ENCODE data around the gene NDST1.

NDST1 gene

DNA sequence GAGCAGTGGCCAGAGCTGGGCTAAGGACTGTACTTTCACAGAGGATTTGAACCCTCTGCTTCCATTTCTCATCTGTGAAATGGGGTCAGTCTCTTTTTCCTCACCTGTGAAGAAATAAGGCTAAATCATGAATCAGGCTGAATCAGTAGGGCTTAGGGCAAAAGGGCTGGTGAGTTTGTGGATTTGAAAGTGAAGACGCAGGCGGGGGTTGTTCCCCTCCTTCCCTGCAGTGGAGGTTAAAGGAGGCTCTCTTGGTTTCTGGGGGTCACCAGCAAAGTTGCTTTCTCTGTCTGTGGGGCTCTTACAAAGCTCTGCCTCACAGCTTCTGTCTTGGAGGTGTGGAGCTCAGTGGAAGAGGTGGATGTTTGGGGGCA is 17.6 kb upstream of the NDST1 start:
- no peaks in the 10 kb centered on the region for H3K9me2 ChIP-seq (ENCODE audit: low read depth, low read length)
- no peak overlapping the region for H3K27ac ChIP-seq (ENCODE audit: low read depth, low read length, poor library complexity, severe bottlenecking)
- H3K9ac ChIP-seq (ENCODE audit: low read length): no peak overlapping the region
- TF ChIP-seq CTCF (IDR thresholded peaks at IDR 0.05; ENCODE audit: low read length) (no peak), EZH2 (IDR thresholded peaks at IDR 0.05; ENCODE audit: borderline replicate concordance, low read length) (no peak)
- no peaks in the 10 kb centered on the region for H3F3A ChIP-seq (ENCODE audit: insufficient read depth, low read length)
- no peaks in the 10 kb centered on the region for H4K20me1 ChIP-seq (ENCODE audit: insufficient read depth, low read length)
- no peak overlapping the region for H3K4me3 ChIP-seq (ENCODE audit: low read depth, low read length, poor library complexity, severe bottlenecking)
- no peaks in the 10 kb centered on the region for H3K27me3 ChIP-seq (ENCODE audit: insufficient read depth, low read length)
- peaks cover 25% of the 10 kb centered on the region for H3K4me1 ChIP-seq (ENCODE audit: insufficient read depth, low read length, severe bottlenecking)
- no peaks in the 10 kb centered on the region for H3K79me2 ChIP-seq (ENCODE audit: insufficient read depth, low read length)
- H2AFZ ChIP-seq (ENCODE audit: low read length): no peak overlapping the region
- H3K36me3 ChIP-seq (ENCODE audit: insufficient read depth, low read length): no peaks in the 10 kb centered on the region
- no peak overlapping the region for H3K4me2 ChIP-seq (ENCODE audit: low read length)
- H3K9me3 ChIP-seq (ENCODE audit: low read length): no peaks in the 10 kb centered on the region

GRCh38 chr5:150490754-150491153 is 17.2 kb upstream of the NDST1 start:
- H3K36me3 ChIP-seq (ENCODE audit: insufficient read depth, low read length): no peaks in the 10 kb centered on the region
- no peak overlapping the region for H3K4me2 ChIP-seq (ENCODE audit: low read length)
- no peak overlapping the region for H3K27ac ChIP-seq (ENCODE audit: low read depth, low read length, poor library complexity, severe bottlenecking)
- no peaks in the 10 kb centered on the region for H3K27me3 ChIP-seq (ENCODE audit: insufficient read depth, low read length)
- no peaks in the 10 kb centered on the region for H3F3A ChIP-seq (ENCODE audit: insufficient read depth, low read length)
- peaks cover 25% of the 10 kb centered on the region for H3K4me1 ChIP-seq (ENCODE audit: insufficient read depth, low read length, severe bottlenecking)
- H3K9me3 ChIP-seq (ENCODE audit: low read length): no peaks in the 10 kb centered on the region
- TF ChIP-seq CTCF (IDR thresholded peaks at IDR 0.05; ENCODE audit: low read length) (no peak), EZH2 (IDR thresholded peaks at IDR 0.05; ENCODE audit: borderline replicate concordance, low read length) (no peak)
- no peak overlapping the region for H3K9ac ChIP-seq (ENCODE audit: low read length)
- no peak overlapping the region for H2AFZ ChIP-seq (ENCODE audit: low read length)
- no peaks in the 10 kb centered on the region for H3K9me2 ChIP-seq (ENCODE audit: low read depth, low read length)
- H4K20me1 ChIP-seq (ENCODE audit: insufficient read depth, low read length): no peaks in the 10 kb centered on the region
- no peak overlapping the region for H3K4me3 ChIP-seq (ENCODE audit: low read depth, low read length, poor library complexity, severe bottlenecking)
- H3K79me2 ChIP-seq (ENCODE audit: insufficient read depth, low read length): no peaks in the 10 kb centered on the region

- H3K9me3 ChIP-seq (ENCODE audit: low read length): no peaks in the 10 kb centered on the region
- H3K36me3 ChIP-seq (ENCODE audit: insufficient read depth, low read length): no peaks in the 10 kb centered on the region
- H3K27me3 ChIP-seq (ENCODE audit: insufficient read depth, low read length): no peaks in the 10 kb centered on the region
- H3K4me3 ChIP-seq (ENCODE audit: low read depth, low read length, poor library complexity, severe bottlenecking): no peak overlapping the region
- no peaks in the 10 kb centered on the region for H3K79me2 ChIP-seq (ENCODE audit: insufficient read depth, low read length)
- H4K20me1 ChIP-seq (ENCODE audit: insufficient read depth, low read length): no peaks in the 10 kb centered on the region
- no peak overlapping the region for H3K27ac ChIP-seq (ENCODE audit: low read depth, low read length, poor library complexity, severe bottlenecking)
- TF ChIP-seq EZH2 (IDR thresholded peaks at IDR 0.05; ENCODE audit: borderline replicate concordance, low read length): no peak
- no peak for TF ChIP-seq CTCF (IDR thresholded peaks at IDR 0.05; ENCODE audit: low read length)
- peaks cover 21% of the 10 kb centered on the region for H3K4me1 ChIP-seq (ENCODE audit: insufficient read depth, low read length, severe bottlenecking)
- H3K9ac ChIP-seq (ENCODE audit: low read length): no peak overlapping the region
- H3K4me2 ChIP-seq (ENCODE audit: low read length): no peak overlapping the region
- H3F3A ChIP-seq (ENCODE audit: insufficient read depth, low read length): no peaks in the 10 kb centered on the region
- H2AFZ ChIP-seq (ENCODE audit: low read length): no peak overlapping the region
- no peaks in the 10 kb centered on the region for H3K9me2 ChIP-seq (ENCODE audit: low read depth, low read length)
These were observed 16.1 kb upstream of the NDST1 start for GRCh38 chr5:150491876-150492275.
